ENCODE results near the gene PTPN18. TPM values are rescaled to one million over a fixed set of nuclear protein-coding genes. Genes with fewer than 3 reads are reported as not detected.
A peak's percentile ranks its signal among the peaks of the same experiment; 100 is the strongest.
"Not testable (repeated sequence)": the region's sequence is repeated elsewhere in the genome, so short reads cannot be mapped to it uniquely, and the experiment has no call there.

PTPN18 gene
- total and polyA plus RNA-seq, 8 donors, result 37.0 to 87.0 (median 43.3) TPM

DNA sequence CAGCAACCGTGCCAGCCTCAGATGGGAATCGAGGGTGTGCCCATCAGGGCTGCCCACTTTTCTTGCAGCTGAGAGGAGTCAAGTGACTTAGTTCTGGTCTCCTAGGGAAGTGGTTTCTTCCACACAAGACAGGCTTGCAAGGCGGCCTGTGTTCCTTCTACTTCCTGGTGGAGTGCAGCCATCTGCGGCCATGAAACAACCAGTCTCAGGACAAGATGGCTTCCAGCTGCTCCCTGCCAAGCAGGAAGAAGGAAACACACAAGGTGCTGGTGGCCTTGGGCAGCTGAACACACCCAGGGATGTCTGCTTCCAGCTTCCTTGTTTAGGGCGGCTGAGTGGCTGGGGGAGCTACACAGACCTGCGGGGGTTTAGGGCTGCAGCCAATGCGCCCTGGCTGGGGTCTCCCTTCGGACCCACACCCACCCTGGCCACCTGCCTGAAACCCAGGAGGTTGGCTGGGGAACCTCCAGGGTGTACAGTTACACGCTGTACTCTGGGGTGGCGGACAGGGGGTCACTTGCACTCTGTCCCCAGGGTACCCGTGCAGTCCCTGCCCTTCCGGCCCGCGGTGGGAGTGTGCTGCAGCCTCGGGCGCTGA is 34.7 kb downstream of the PTPN18 start:
- TF ChIP-seq, protein P1, sequence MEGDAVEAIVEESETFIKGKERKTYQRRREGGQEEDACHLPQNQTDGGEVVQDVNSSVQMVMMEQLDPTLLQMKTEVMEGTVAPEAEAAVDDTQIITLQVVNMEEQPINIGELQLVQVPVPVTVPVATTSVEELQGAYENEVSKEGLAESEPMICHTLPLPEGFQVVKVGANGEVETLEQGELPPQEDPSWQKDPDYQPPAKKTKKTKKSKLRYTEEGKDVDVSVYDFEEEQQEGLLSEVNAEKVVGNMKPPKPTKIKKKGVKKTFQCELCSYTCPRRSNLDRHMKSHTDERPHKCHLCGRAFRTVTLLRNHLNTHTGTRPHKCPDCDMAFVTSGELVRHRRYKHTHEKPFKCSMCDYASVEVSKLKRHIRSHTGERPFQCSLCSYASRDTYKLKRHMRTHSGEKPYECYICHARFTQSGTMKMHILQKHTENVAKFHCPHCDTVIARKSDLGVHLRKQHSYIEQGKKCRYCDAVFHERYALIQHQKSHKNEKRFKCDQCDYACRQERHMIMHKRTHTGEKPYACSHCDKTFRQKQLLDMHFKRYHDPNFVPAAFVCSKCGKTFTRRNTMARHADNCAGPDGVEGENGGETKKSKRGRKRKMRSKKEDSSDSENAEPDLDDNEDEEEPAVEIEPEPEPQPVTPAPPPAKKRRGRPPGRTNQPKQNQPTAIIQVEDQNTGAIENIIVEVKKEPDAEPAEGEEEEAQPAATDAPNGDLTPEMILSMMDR (IDR thresholded peaks at IDR 0.05), result no peak
- FAIRE-seq (no peak), DNase-seq (peak; percentile 63 to 81 (median 74)), ATAC-seq (peak; percentile 51 to 70 (median 69))
- WGBS, 2 donors, result 31% methylated on average over 16 of the region's 16 CpGs
- H3K4me3 ChIP-seq, result peak overlapping the region; percentile 44 to 69 (median 56)
- H3K27me3 ChIP-seq, result no peaks in the 10 kb centered on the region
- H3K9me3 ChIP-seq, result no peaks in the 10 kb centered on the region
- no peaks in the 10 kb centered on the region for H3K36me3 ChIP-seq
- intact Hi-C loops (cut with DNase I), result no loop called here
- H3K27ac ChIP-seq, result peak overlapping the region; percentile 84 to 96 (median 96)
- peaks cover 4 to 6% (median 5%) of the 10 kb centered on the region in 3 donors for H3K4me1 ChIP-seq

DNA sequence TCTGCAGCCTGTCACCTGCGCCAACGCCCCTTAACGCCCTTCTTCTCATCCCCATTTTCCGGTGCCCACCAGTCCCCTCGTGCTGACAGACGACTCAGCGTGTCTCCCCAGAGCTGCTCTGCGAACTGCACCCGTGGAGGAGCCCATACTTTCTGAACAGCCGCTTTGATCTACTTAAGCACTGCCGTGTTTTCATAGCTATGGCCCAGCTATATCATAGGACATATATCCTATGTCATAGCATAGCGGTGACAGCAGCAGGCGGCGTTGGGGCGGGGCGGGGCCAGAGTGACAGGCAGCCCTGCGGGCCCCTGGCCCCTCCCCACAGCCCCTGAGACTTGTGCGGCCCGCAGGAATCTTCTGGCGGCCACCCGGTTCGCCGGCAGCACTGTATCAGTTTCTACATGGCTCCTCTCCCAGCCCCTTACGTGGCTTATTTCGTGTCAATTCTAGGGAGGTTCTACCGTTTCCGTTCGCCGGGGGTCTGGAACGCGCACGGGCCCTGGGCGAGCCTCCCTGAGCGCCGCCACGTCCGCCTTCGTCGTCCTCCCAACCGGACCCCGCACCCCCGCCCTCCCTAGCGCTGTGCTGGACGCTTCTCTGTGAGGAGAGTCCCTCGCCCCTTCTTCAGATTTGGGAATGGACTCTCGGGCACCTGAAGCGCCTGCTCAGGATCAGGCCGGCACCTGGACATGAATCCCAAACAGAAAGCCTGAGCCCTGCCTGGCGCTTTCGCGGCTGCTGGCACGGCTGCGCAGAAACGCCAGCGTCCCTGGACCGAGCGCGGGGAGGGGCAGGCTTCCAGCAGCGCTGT is 35.4 kb downstream of the PTPN18 start:
- TF ChIP-seq, protein P1 (IDR thresholded peaks at IDR 0.05), result no peak
- Histone ChIP-seq H3K4me3 (peak overlapping the region; percentile 44 to 69 (median 56)), H3K36me3 (no peaks in the 10 kb centered on the region), H3K9me3 (no peaks in the 10 kb centered on the region), H3K27ac (peak overlapping the region; percentile 84 to 96 (median 96)), H3K27me3 (no peaks in the 10 kb centered on the region), H3K4me1 (peaks cover 4 to 6% (median 5%) of the 10 kb centered on the region in 3 donors)
- FAIRE-seq (no peak), DNase-seq (peak; percentile 78 to 93 (median 88)), ATAC-seq (peak; percentile 90 to 96 (median 92))
- intact Hi-C loops (cut with DNase I), result no loop called here
- WGBS, 2 donors, result 0 to 1% methylated on average over 59 of the region's 59 CpGs

DNA sequence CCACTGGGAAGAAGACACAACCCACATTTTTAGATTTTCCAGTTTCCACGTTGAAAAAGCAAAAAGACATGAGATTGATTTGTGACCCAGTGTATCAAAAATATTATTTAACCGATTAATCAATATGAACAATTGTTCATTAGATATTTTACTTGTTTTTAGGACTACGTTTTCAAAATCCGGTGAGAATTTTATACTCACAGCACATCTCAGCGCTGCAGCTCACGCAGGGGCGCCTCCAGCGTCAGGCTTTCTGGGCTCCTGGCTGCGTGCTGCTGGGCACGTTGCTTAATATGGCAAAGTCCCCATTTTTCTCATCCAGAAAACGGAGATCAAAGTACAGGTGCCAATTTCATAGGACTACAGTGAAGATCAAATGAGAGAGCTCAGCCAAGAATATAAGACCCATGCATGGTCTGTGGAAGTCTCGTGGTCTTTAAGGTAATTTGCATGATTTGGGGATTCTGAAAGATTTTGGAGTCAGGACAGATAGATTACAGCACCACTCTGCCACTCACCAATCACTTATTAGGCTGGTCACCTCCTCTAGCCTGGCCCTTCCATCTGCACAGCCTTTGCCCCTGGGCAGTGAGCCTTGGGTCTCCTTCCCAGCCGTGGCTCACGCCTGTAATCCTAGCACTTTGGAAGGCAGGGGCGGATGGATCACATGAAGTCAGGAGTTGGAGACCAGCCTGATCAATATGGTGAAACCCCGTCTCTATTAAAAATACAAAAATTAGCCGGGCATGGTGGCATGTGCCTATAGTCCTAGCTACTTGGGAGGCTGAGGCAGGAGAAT is 36.2 kb downstream of the PTPN18 start:
- Histone ChIP-seq H3K36me3 (no peaks in the 10 kb centered on the region), H3K9me3 (no peaks in the 10 kb centered on the region), H3K4me1 (peaks cover 4 to 6% (median 5%) of the 10 kb centered on the region in 3 donors), H3K4me3 (peak overlapping the region; percentile 44 to 69 (median 56)), H3K27me3 (no peaks in the 10 kb centered on the region), H3K27ac (peak overlapping the region; percentile 84 to 96 (median 96))
- intact Hi-C loops (cut with DNase I), result no loop called here
- TF ChIP-seq, protein P1 (IDR thresholded peaks at IDR 0.05), result no peak
- peak; percentile 10 to 32 (median 20) for ATAC-seq
- WGBS, 2 donors, result 19 to 21% methylated on average over 17 of the region's 17 CpGs
- no peak for DNase-seq
- no peak for FAIRE-seq

DNA sequence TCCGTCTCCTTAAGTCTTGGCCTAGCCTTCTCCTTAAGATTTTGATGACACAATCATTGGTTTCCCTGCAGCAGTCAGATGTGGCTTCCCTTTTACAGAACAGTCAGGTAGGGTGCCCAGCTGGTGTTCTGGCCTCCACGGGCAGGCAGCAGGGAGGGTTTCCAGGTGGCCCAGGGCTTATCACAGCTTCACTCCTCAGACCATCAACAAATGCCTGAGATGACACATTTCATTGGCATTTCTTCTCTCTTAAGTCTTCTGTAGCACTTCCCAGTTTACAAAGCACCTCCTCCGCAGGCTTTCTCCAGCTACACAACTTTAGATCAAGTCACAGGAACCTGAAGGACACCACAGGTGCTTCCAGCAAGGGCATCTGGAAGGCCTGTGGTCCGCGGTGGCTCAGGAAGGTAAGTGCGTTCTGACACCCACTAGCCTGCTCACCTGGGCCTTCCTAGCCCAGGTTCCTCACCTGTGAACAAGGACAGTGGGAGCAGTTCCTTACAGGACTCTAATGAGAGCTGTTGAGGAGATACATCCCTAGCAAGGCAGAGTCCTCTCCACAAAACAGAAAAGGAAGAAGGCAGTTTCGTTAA is 37.6 kb downstream of the PTPN18 start:
- Histone ChIP-seq H3K4me1 (peaks cover 4 to 6% (median 5%) of the 10 kb centered on the region in 3 donors), H3K36me3 (no peaks in the 10 kb centered on the region), H3K9me3 (no peaks in the 10 kb centered on the region), H3K27me3 (no peaks in the 10 kb centered on the region), H3K27ac (no peak overlapping the region), H3K4me3 (no peak overlapping the region)
- DNase-seq (no peak), ATAC-seq (no peak), FAIRE-seq (no peak)
- WGBS, 2 donors, result 92 to 96% methylated on average over 7 of the region's 7 CpGs
- intact Hi-C loops (cut with DNase I), result no loop called here
- TF ChIP-seq, protein P1 (IDR thresholded peaks at IDR 0.05), result no peak

DNA sequence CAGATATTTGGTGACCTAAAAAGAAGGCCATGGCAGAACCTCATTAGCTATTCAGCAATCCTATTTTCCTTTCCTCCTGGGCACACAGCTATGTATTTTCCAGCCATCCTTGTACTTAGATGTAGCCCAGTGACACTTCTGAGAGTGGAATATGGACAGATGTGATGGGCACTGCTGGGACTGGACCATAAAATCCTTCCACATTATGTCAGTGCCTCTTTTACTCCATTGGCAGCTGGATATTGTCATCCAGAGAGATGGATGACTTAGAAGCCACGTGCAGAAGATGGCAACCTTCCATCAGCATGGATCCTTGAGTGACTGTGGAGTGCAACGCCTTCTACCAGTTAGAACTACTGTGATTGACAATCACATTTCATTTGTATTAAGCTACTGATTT is 50.4 kb downstream of the PTPN18 start:
- FAIRE-seq; H3K4me1 ChIP-seq; H3K36me3 ChIP-seq; H3K9me3 ChIP-seq; intact Hi-C loops (cut with DNase I); H3K27ac ChIP-seq; DNase-seq; H3K4me3 ChIP-seq; ATAC-seq; H3K27me3 ChIP-seq: not testable (repeated sequence)
- no CpG with 5 or more reads among the region's 2 CpGs for WGBS, 2 donors

DNA sequence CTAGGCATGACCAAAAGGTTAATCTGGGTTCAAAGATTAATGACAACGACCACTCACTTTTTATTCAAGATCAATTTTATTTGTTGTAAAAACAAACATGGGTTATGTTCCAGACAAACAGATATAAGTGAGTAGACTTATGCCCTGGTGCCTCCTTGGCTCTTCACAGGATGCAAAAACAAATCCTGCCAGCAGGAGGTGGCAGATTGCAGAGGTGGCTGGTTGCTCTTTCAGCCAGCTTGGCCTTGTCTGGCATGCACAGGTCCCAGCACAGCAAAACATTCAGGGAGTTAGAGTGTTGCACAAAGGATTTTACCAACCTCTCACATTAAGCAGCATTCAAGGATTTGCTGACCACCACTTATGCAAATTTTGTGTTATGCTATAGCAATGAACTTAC is 60.8 kb downstream of the PTPN18 start:
- peak in 3 of 6 donors; percentile 26 to 52 (median 28) for DNase-seq
- H3K4me1 ChIP-seq; FAIRE-seq; H3K27me3 ChIP-seq; H3K27ac ChIP-seq; intact Hi-C loops (cut with DNase I); H3K9me3 ChIP-seq; H3K36me3 ChIP-seq; H3K4me3 ChIP-seq; ATAC-seq: not testable (repeated sequence)
- WGBS, 2 donors, result 38 to 50% methylated on average over 1 of the region's 1 CpG

DNA sequence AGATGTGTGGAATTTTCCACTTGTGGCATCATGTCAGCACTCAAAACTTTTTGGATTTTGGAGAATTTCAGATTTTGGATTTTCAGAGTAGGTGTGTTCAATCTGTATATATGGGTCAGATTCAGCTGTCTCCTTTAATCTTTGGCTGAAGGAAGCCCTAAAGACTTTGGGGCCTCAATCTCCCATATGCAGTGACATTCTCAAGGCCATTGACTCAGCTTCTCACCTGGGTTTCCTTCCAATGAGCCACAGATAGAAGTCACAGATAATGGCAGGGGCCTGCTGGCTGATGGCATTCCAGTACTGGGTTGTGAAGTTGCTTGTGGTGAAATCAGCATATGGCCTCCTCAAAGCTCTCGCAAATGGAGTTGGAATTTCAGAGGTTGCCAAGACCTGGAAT is 63.0 kb downstream of the PTPN18 start:
- H3K36me3 ChIP-seq; H3K4me1 ChIP-seq; H3K27me3 ChIP-seq; ATAC-seq; H3K9me3 ChIP-seq; H3K27ac ChIP-seq; DNase-seq; FAIRE-seq; intact Hi-C loops (cut with DNase I); H3K4me3 ChIP-seq: not testable (repeated sequence)
- WGBS, 2 donors, result 93 to 97% methylated on average over 1 of the region's 1 CpG
